Measurements from ENCODE around the gene SYT10. TPM values are rescaled to one million over a fixed set of nuclear protein-coding genes. Genes with fewer than 3 reads are reported as not detected.
A peak's percentile ranks its signal among the peaks of the same experiment; 100 is the strongest.

Gene SYT10
- total RNA-seq, 6 donors from 2014 or later, result 0.47 TPM; not detected in 5

- ATAC-seq (ENCODE audit: low FRiP score in 2 of 2), result no peak
- WGBS, 2 donors, result 92 to 93% methylated on average over 9 of the region's 9 CpGs
- Histone ChIP-seq H3K27ac (no peak overlapping the region), H3K9me3 (no peaks in the 10 kb centered on the region), H3K27me3 (peaks cover 0 to 13% (median 9%) of the 10 kb centered on the region in 4 donors), H3K4me3 (no peak overlapping the region), H3K4me1 (peaks cover 4 to 20% (median 13%) of the 10 kb centered on the region in 4 donors), H3K36me3 (no peaks in the 10 kb centered on the region)
- no peak for DNase-seq
- TF ChIP-seq POLR2A (IDR thresholded peaks at IDR 0.05) (no peak), CTCF (IDR thresholded peaks at IDR 0.05) (no peak), POLR2AphosphoS5 (IDR thresholded peaks at IDR 0.05) (no peak), EP300 (IDR thresholded peaks at IDR 0.05) (no peak)
Measured at GRCh38 chr12:33440477-33440876, 858 bp upstream of the SYT10 start.

GRCh38 chr12:33438851-33439586, 600 bp downstream of the SYT10 start:
- DNase-seq (peak in 1 of 2 donors; percentile 86), ATAC-seq (ENCODE audit: low FRiP score in 2 of 2) (peak; percentile 34 to 49)
- Histone ChIP-seq H3K27ac (no peak overlapping the region), H3K27me3 (peaks cover 0 to 13% (median 9%) of the 10 kb centered on the region in 4 donors), H3K36me3 (no peaks in the 10 kb centered on the region), H3K4me1 (peaks cover 4 to 20% (median 13%) of the 10 kb centered on the region in 4 donors), H3K4me3 (peak overlapping the region; percentile 32 to 54 (median 48)), H3K9me3 (no peaks in the 10 kb centered on the region)
- TF ChIP-seq POLR2AphosphoS5 (IDR thresholded peaks at IDR 0.05) (no peak), EP300 (IDR thresholded peaks at IDR 0.05) (no peak), CTCF (IDR thresholded peaks at IDR 0.05) (no peak), POLR2A (IDR thresholded peaks at IDR 0.05) (no peak)
- 5% methylated on average over 43 to 63 of the region's 68 CpGs for WGBS, 2 donors

- Histone ChIP-seq H3K27me3 (peaks cover 0 to 13% (median 9%) of the 10 kb centered on the region in 4 donors), H3K27ac (no peak overlapping the region), H3K4me1 (peaks cover 4 to 20% (median 13%) of the 10 kb centered on the region in 4 donors), H3K9me3 (no peaks in the 10 kb centered on the region), H3K36me3 (no peaks in the 10 kb centered on the region), H3K4me3 (peak overlapping the region in 1 of 4 donors; percentile 54)
- WGBS, 2 donors, result 11 to 34% methylated on average over 24 to 28 of the region's 28 CpGs
- TF ChIP-seq EP300 (IDR thresholded peaks at IDR 0.05), result no peak
- no peak for TF ChIP-seq CTCF (IDR thresholded peaks at IDR 0.05)
- no peak for ATAC-seq (ENCODE audit: low FRiP score in 2 of 2)
- peak in 1 of 2 donors; percentile 51 for DNase-seq
Measured at GRCh38 chr12:33438025-33438772, 1.4 kb downstream of the SYT10 start.

DNA sequence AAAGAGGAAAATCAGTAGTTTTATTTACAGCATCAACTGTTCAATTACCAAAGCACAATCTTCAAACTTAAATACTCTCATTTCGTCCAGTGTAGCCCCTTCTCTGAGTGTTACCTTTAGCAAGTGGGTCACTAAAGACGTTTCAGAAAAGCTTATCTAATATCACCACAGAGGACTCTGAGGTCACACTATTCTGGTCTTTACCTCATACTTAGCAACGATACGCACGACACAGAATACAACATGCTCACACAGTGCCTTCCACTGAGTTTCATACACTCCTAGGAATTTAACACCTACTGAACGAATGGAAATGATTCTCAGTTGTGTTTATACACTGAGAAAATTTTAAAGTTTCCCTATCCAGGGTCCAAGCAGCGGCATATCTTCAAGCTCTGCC, 2.0 kb downstream of the SYT10 start:
- no peaks in the 10 kb centered on the region for H3K36me3 ChIP-seq
- TF ChIP-seq EP300 (IDR thresholded peaks at IDR 0.05) (no peak), CTCF (IDR thresholded peaks at IDR 0.05) (no peak), POLR2AphosphoS5 (IDR thresholded peaks at IDR 0.05) (no peak), POLR2A (IDR thresholded peaks at IDR 0.05) (no peak)
- 57 to 66% methylated on average over 7 of the region's 7 CpGs for WGBS, 2 donors
- no peak overlapping the region for H3K27ac ChIP-seq
- no peak for DNase-seq
- no peak overlapping the region for H3K4me3 ChIP-seq
- no peak for ATAC-seq (ENCODE audit: low FRiP score in 2 of 2)
- H3K4me1 ChIP-seq, result peaks cover 4 to 20% (median 13%) of the 10 kb centered on the region in 4 donors
- H3K27me3 ChIP-seq, result peaks cover 0 to 13% (median 9%) of the 10 kb centered on the region in 4 donors
- no peaks in the 10 kb centered on the region for H3K9me3 ChIP-seq

Data from upper lobe of left lung (tissue), 6 donors.